ENCODE data around the gene TNFRSF21.
"Not testable (repeated sequence)": the region's sequence is repeated elsewhere in the genome, so short reads cannot be mapped to it uniquely, and the experiment has no call there.

TNFRSF21 gene

DNA sequence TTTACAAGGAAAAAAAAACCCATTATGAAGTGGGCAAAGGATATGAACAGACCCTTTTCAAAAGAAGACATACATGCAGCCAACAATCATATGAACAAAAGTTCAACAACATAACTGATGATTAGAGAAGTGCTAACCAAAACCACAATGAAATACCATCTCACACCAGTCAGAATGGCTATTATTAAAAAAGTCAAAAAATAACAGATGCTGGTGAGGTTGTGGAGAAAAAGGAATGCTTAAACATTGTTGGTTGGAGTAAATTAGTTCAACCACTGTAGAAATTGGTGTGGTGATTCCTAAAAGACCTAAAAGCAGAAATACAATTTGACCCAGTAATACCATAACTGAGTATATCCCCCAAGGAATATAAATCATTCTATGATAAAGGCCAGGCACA is 86.5 kb downstream of the TNFRSF21 start:
- DNase-seq (ENCODE audit: low read depth in 2 of 2): not testable (repeated sequence)

DNA sequence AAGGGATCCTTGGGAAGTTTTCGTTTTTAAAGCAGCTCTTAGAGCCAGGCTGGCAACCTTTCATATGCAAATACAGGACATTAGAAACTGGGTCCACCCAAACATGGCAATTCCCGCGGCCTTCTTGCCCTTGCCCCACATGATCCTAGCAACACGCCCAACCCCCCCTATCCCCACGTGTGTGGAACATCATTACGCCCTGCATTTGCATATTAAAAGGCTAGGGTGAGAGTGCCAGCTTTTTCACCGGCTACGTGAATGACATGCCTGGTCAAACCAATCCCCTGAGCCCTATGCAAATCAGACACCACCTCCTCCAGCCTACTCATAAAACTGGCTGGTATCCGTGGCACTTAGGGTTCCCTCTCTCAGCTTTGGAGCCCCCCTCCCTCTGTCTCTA is 88.1 kb downstream of the TNFRSF21 start:
- DNase-seq (ENCODE audit: low read depth in 2 of 2): no peak

DNA sequence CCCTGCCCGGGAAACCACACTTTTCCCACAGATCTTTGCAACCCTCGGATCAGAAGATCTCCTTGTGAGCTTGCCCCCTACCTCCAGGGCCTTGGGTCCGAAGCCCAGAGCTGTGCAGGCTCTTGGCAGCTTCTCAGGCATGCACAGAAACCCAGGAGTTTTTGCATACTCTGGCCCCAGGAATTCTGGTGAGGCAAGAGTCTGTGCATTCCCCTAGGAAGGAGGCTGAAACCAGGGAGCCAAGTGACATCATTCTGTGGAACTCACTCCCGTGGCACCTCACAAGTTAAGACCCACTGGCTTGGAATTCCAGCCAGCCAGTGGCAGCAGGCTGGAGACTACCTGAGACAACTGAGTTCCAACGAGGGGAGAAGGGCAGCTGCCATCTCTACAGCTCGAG is 100.1 kb downstream of the TNFRSF21 start:
- no peak for DNase-seq (ENCODE audit: low read depth in 2 of 2)

DNA sequence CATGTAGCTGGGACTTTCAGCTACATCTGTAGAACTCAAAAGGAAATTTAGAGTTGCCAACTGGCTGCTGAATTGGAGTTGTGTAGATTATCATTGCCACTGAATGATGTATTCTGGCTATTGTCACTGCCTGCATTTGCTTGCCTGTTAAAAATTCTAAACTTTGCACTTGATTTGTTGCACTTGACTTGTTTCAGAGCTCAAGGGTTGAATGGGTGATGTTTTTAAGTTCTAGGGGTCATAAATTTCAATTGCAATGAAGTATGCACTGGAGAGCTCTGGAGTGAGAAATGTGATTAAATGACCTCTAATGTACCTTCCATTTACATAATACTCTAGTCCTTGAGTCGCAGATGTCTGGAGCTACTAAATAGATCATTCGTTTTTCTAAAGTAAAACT is 102.4 kb downstream of the TNFRSF21 start:
- no peak for DNase-seq (ENCODE audit: low read depth in 2 of 2)

DNA sequence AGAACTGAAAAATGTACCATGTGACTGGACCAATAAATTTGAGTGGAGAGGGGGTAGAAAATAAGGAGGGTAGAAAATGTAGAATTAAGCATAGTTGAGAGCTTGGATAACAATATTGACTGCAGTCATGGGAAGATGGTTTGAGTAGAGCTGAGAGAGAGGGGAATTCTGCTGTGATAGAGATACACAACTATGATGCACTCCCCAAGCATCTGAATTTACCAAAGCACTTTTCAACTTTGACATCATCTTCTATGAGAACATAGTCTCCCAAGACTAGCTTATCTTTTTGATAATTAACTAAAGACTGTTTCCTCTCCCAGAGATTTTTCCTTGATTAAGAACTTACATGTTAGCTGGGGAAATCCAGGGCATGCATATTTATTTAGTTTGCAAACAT is 103.1 kb downstream of the TNFRSF21 start:
- DNase-seq (ENCODE audit: low read depth in 2 of 2): no peak

DNA sequence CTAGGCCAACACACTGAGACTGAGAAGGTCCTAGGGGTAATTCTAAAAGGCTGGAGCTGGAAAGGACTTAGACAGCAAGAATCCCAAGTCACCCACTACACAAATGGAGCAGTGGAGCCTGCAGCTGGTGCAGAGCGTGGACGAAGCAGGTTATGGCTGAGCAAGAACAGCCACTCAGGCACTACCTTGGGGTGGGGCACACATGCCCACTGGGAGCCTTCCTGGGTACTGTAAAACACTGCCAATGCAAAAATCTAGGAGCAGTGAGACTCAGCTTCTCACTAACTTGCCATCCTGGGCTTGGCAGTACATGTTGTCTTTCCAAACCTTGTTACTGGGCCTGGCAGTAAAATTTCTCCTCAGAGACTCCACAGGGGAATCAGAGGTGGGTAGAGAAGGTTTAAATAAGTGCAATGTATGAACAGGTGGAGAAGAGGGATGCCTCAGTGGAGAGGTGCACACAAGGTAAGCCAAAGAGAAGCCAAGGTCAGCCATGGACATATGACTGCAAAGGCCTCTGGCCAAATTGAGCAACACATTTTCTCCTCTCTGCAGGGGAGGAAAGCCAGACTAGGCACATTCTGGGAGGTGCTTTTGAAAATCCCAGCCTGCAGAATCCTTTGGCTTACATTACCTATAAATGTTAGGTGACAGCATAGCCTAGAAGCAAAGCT is 105.6 kb downstream of the TNFRSF21 start:
- no peak for DNase-seq (ENCODE audit: low read depth in 2 of 2)

DNA sequence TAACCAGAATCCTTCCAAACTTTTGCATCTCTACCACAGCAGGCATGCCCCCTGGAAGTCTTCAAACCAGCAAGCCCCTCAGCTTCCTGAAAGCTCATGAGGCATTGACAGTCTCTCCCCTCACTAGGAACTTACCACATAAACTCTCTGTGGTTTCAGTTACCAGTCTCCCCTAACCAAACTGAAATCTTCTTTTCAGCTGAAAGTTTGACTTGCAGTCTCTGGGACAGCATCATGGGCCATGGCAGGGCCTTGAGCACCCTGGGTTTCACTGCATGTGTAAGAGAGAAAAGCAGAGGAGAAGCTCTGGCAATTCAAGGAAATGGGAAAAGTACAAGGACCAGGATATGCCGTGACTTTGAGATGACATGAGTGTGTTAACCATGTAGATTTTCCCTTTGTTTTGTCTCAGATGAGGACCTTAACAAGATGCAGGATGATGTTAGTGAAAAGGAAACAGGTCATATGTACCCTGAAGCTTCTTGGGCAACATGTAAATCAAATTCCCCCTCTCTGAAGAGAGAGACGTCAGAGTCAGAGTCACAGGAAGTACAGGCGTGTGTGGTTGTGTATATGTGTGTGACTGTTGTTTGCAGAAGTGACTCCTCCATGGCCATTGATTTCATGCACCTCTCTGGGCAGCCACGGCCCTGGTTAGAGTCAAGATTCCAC is 106.3 kb downstream of the TNFRSF21 start:
- DNase-seq (ENCODE audit: low read depth in 2 of 2): no peak

DNA sequence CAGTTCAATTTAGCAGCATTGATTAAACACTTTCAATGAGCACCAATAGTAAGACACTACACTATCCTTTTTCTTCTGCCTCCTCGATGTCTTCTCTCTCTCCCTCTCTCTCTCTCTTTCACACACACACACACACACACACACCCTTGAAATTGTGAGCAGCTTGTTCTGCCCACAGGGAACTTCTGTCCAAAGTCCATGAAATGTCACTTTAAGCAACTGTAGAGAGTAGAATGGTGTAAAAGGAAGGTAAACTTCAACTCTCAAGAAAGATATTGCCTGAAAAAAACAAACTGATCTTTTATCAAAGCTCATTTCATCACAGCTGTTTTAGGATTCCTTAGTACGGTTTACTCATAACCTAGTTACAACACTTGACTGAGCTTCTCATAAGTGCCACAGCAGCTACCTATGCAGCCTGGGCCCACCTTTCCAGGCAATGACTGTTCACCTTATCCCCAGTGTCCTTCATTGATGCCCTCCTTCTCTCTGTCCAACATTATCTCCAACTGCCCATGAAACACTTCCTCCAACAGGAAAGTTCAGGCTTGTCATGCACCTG is 107.0 kb downstream of the TNFRSF21 start:
- DNase-seq (ENCODE audit: low read depth in 2 of 2): no peak

DNA sequence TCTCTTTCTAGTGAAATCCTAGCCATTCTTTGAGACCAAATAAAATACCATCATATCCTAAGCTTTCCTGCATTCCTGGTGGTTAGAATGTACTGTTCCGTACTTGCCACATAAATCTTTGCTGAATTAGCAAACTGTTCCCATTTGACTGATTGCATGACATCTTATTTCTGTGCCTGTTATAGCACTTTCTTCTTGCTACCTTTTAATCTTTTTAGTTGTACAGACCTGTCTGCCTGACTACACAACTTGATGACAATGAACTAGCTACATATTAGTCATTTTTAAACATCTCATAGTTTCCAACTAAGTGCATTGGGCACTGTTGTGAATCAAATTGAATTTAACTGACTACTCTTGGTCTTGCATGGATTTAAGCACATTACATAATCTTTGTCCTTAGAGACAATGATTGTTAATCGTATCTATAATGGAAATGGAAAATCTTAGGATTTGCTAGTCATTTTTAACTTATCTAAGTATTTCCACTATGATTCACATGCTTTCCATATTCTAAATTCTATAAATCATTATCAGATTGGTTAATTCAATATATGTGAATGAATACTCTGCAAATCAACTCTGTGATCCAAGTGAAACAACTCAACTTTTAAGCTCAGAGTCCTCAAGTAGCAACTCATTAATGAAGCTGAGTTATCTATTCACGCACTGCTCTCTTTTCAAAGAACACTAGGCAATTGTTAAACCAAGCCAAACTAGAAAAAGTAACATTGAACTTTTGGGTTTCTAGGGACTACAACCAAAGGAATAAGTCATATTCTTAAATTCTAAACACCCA is 109.0 kb downstream of the TNFRSF21 start:
- no peak for DNase-seq (ENCODE audit: low read depth in 2 of 2)

DNA sequence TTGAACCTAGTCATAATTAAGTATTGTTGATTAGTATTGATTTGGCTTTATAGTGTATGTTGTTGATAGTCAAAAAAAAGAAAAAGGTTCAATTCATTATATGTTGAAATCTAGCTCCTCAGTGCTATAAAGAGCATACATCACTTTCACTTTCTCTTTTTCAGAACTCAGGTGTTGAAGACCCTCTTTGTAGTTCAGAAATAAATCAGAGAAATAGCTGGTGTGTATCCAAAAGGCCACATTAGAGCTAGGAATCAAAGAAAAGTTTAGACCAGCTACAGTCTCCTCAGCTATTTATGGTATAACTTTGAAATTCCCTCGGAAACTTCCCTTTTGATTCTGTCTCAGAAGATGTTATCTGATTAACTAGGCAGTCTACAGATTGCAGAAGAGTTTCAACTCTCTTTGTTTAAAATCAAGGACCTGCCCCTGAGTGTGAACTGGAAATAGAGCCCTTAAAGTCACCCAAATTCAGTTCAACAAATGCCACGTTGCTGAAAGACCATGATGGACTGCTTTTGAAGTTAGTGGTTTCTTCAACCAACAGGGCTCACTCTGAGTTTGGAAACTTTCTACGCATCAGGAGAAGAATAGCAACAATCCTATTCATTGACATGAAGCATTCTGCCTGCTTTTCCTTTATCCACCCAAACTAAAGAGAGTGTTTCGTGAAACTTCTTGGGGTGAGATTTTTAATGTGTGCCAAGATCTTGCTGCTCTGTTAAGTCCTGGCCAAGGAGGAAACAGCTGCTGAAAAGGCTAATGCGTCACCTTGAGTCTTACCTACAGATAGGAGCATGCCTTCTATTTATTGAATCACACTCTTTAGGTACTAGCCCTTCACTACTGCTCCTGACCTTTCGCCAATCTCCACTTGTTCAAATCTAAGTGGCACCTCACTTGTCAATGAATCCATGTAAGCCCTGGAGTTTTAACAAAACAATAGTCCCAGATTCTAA is 111.7 kb downstream of the TNFRSF21 start:
- no peak for DNase-seq (ENCODE audit: low read depth in 2 of 2)

DNA sequence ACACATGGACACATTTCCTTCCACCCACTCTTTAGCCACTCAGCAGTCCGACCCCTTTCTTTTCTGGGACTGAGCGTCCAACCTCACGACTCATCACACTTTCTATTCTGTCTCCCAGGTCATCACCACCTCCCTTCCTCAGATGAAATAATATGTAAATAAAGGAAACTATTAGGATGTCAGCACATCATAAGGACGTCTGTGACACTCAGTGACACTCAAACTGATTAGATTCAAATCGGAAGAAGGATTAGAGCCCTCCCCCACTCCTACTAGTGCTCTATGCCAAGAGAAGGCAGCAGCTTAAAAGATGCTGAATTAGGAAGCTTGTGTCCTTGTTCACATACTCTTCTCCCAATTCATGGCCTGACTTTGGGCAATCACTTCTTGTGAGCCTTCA is 113.6 kb downstream of the TNFRSF21 start:
- DNase-seq (ENCODE audit: low read depth in 2 of 2): no peak

DNA sequence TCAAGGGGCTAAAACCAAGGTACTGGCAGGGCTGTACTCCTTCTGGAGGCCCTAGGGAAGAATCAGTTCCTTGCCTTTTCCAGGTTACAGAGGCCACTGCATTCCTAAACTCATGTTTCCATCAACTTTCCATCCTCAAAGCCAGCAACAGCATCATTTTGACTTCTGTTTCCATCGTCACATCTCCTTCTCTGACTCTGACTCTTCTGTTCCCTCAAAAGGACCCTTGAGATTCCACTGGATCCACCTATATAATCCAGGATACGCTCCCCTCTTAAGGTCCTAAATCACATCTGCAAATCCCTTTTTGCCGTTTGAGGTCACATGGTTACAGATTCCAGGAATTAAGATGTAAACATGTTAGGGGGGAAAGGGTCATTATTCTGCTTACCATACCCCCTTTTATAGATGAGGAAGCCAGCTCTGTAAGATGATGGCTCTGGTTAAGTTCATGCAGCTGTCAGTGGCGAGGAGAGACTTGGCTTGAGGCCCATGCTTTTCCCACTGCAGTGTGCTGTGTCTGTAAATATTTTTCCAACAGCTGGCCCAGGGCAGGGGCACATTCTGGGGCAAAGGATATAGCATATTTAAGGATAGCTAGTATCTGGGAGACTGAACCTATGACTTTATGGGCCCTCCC is 114.6 kb downstream of the TNFRSF21 start:
- DNase-seq (ENCODE audit: low read depth in 2 of 2): no peak

DNA sequence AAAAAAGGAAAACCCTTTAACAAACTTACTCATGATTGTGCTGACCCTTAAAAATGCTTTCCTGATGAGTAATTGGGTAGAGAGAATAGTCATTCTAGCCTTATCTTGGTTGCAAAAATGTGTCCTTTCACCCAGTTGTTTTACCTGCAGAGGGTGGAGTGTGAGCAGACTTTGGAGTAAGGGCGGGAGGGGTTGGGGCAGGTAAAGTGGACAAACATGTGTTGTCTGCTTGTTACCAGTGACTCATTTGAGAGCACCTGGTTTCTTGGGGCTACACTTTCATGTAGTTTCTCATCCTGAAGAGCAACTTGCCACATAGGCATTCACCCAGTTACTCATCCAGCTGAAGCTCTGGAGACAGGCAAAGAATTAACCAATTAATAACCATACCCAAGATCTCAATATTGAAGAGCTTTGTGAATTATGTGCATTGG is 121.1 kb downstream of the TNFRSF21 start:
- DNase-seq (ENCODE audit: low read depth in 2 of 2): no peak

DNA sequence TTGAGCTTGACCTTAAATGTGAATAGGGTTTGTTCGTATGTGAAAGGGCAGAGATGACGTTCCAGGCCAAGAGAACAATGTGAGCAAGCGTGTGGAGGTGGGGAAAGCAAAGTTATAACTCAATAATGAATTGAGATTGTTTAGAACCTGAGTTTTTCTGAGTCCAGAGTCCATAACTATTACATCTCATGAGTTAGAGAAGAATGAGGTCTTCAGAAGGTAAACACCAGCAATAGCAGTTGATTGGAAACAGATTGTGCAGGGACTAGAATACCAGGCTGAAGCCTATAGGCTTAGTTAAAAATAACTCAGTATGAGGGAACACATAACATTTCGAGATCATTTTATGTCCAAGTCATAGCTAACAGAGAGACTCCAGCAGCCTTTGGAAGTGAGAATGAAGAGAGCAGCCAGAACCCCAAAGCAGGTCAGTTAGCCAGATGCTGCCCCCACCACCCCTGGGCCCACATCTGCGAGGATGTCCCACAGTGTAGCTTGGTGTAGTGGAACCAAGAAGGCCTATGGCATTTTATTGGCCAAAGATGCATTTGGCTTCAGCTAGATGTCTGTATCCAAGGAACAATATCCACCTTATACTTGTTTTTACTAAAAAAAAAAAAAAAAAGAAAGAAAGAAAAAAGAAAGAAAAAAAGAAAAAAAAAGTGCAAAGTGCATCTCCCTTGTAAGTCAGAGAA is 121.7 kb downstream of the TNFRSF21 start:
- no peak for DNase-seq (ENCODE audit: low read depth in 2 of 2)

DNA sequence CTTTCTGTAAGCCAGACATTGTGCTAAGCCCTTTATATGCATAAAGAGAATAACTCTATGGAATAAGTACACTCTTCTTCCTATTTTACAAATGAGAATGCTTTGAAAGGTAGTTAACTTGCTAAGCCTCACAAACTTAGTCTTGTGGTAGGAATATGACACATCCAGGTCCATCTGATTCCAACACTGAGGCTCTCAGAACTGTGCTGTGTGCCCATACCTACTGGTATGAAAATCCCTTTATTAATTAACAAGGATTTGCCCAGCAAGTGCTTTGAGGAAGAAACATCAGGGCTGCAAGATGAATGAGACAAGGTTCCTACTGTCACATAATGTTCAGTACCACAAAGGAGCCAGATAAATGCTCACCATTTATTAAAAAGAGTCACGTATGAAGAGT is 122.6 kb downstream of the TNFRSF21 start:
- no peak for DNase-seq (ENCODE audit: low read depth in 2 of 2)

DNA sequence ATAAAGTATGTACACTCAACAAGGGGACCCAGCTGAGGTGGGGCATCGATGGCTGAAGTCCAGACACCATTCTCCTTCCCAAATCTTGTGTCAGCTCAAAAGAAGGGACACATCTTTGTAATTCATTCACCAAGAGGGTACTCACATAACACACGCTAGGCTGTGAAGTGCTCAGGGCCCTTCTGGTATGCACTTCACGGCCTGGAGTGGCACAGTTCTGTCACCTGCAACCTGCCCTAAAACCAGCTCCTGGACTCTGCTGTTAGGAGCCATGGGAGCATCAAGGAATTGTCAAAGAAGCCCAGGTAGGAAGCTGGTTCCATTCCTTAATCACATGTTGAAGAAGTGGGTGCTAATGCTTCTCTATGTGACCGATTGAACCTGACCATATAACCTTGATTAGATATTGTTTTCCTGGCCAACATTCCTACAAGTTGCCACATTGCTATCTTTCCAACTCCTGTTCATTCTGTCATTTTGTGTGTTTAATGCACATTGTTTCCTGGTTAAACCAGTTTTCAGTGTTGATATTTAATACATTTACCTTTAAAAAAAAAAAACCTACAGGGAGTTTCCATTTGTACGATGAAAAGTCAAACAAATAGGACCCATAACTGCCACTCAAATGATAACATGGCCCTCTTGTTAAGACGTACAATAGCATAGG is 127.3 kb downstream of the TNFRSF21 start:
- DNase-seq (ENCODE audit: low read depth in 2 of 2): no peak

DNA sequence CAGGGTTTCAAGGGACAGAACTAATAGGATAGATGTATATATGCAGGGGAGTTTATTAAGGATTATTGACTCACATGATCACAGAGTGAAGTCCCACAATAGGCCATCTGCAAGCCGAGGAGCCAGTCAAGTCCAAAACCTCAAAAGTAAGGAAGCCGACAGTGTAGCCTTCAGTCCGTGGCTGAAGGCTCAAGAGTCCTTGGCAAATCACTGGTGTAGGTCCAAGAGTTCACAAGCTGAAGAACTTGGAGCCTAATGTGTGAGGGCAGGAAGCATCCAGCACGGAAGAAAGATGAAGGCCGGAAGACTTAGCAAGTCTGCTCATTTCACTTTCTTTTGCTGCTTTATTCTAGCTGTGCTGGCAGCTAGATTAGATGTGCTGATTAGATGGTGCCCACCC is 128.0 kb downstream of the TNFRSF21 start:
- no peak for DNase-seq (ENCODE audit: low read depth in 2 of 2)

Measured in stimulated activated CD8-positive, alpha-beta memory T cell treated with anti-CD3 and anti-CD28 coated beads, Interleukin-2, amount 100 ng/mL, for 48 hours (primary cell).